ENCODE data around the gene PLPPR1.

- TF ChIP-seq CTCF (IDR thresholded peaks at IDR 0.05), result no peak
- no peak for TF ChIP-seq POLR2AphosphoS5 (IDR thresholded peaks at IDR 0.05)
- TF ChIP-seq POLR2A (IDR thresholded peaks at IDR 0.05), result no peak
- no peak for TF ChIP-seq EP300 (IDR thresholded peaks at IDR 0.05; ENCODE audit: low read depth)
These were observed 282.7 kb downstream of the PLPPR1 start for GRCh38 chr9:101311191-101311590.

Measured in transverse colon (tissue), 4 donors.